ENCODE data around the gene HOXA3. TPM values are rescaled to one million over a fixed set of nuclear protein-coding genes. Genes with fewer than 3 reads are reported as not detected.

Gene HOXA3
- total RNA-seq, 6 donors from 2014 or later = 0.20 to 11.4 (median 3.5) TPM

- Histone ChIP-seq H3K9me3 (no peaks in the 10 kb centered on the region), H3K4me1 (peaks cover 34 to 37% (median 35%) of the 10 kb centered on the region in 4 donors), H3K4me3 (peak overlapping the region in 3 of 4 donors; percentile 22 to 37 (median 37)), H3K27ac (no peak overlapping the region), H3K27me3 (peaks cover 3 to 98% (median 60%) of the 10 kb centered on the region in 4 donors), H3K36me3 (no peaks in the 10 kb centered on the region)
- no peak for TF ChIP-seq CTCF (IDR thresholded peaks at IDR 0.05)
- no peak for TF ChIP-seq POLR2AphosphoS5 (IDR thresholded peaks at IDR 0.05)
- no peak for TF ChIP-seq EP300 (IDR thresholded peaks at IDR 0.05)
- no peak for TF ChIP-seq POLR2A (IDR thresholded peaks at IDR 0.05)
- 16 to 22% methylated on average over 29 to 42 of the region's 42 CpGs for WGBS, 2 donors
- ATAC-seq (ENCODE audit: low FRiP score in 2 of 2) (no peak), DNase-seq (peak in 1 of 2 donors; percentile 66)
These were observed 39.6 kb upstream of the HOXA3 start for GRCh38 chr7:27191833-27192545.

- peaks cover 34 to 37% (median 35%) of the 10 kb centered on the region in 4 donors for H3K4me1 ChIP-seq
- peaks cover 3 to 95% (median 60%) of the 10 kb centered on the region in 4 donors for H3K27me3 ChIP-seq
- TF ChIP-seq POLR2AphosphoS5 (IDR thresholded peaks at IDR 0.05) (no peak), CTCF (IDR thresholded peaks at IDR 0.05) (no peak), POLR2A (IDR thresholded peaks at IDR 0.05) (no peak), EP300 (IDR thresholded peaks at IDR 0.05) (no peak)
- WGBS, 2 donors = 31 to 38% methylated on average over 14 to 15 of the region's 15 CpGs
- no peak for ATAC-seq (ENCODE audit: low FRiP score in 2 of 2)
- DNase-seq = no peak
- H3K9me3 ChIP-seq = no peaks in the 10 kb centered on the region
- H3K27ac ChIP-seq = no peak overlapping the region
- H3K36me3 ChIP-seq = no peaks in the 10 kb centered on the region
- no peak overlapping the region for H3K4me3 ChIP-seq
These were observed 38.9 kb upstream of the HOXA3 start for GRCh38 chr7:27191161-27191731.

- H3K27me3 ChIP-seq = peaks cover 3 to 96% (median 66%) of the 10 kb centered on the region in 4 donors
- 39 to 51% methylated on average over 7 of the region's 7 CpGs for WGBS, 2 donors
- ATAC-seq (ENCODE audit: low FRiP score in 2 of 2) (no peak), DNase-seq (no peak)
- TF ChIP-seq CTCF (IDR thresholded peaks at IDR 0.05) (no peak), POLR2AphosphoS5 (IDR thresholded peaks at IDR 0.05) (no peak), EP300 (IDR thresholded peaks at IDR 0.05) (no peak)
- no peaks in the 10 kb centered on the region for H3K36me3 ChIP-seq
- no peak overlapping the region for H3K4me3 ChIP-seq
- H3K27ac ChIP-seq = no peak overlapping the region
- no peaks in the 10 kb centered on the region for H3K9me3 ChIP-seq
- peaks cover 39 to 44% (median 42%) of the 10 kb centered on the region in 4 donors for H3K4me1 ChIP-seq
These were observed 37.8 kb upstream of the HOXA3 start for GRCh38 chr7:27189997-27190748.

GRCh38 chr7:27189295-27189996, 37.1 kb upstream of the HOXA3 start:
- WGBS, 2 donors = 18 to 27% methylated on average over 13 to 15 of the region's 22 CpGs
- no peak for ATAC-seq (ENCODE audit: low FRiP score in 2 of 2)

More at GRCh38 chr7:27189295-27189996, 37.1 kb upstream of the HOXA3 start:
- Histone ChIP-seq H3K4me1 (peaks cover 47 to 50% (median 48%) of the 10 kb centered on the region in 4 donors), H3K27ac (no peak overlapping the region), H3K4me3 (peak overlapping the region in 2 of 4 donors; percentile 21 to 31), H3K27me3 (peaks cover 3 to 95% (median 69%) of the 10 kb centered on the region in 4 donors), H3K36me3 (no peaks in the 10 kb centered on the region), H3K9me3 (no peaks in the 10 kb centered on the region)
- no peak for TF ChIP-seq POLR2AphosphoS5 (IDR thresholded peaks at IDR 0.05)
- TF ChIP-seq POLR2A (IDR thresholded peaks at IDR 0.05) = no peak
- no peak for TF ChIP-seq CTCF (IDR thresholded peaks at IDR 0.05)
- TF ChIP-seq EP300 (IDR thresholded peaks at IDR 0.05) = no peak
- DNase-seq = peak in 1 of 2 donors; percentile 74
